Measurements from ENCODE around the gene REEP3. TPM values are rescaled to one million over a fixed set of nuclear protein-coding genes. Genes with fewer than 3 reads are reported as not detected.
A peak's percentile ranks its signal among the peaks of the same experiment; 100 is the strongest.

The REEP3 gene
- total and polyA plus RNA-seq, 2 of the 8 experiments (the other 6 are each of a cell fraction or from before 2014, with no cell fraction given): 5.8 to 31.5 TPM

GRCh38 chr10:63671317-63671937, 150.2 kb downstream of the REEP3 start:
- TF ChIP-seq TCF12 (IDR thresholded peaks at IDR 0.05; ENCODE audit: low read depth, low read length) (no peak), CBX8 (IDR thresholded peaks at IDR 0.05; ENCODE audit: borderline replicate concordance, low read depth, low read length) (no peak), SIX5 (IDR thresholded peaks at IDR 0.05; ENCODE audit: low read depth, low read length) (no peak), BRCA1 (IDR thresholded peaks at IDR 0.05; ENCODE audit: low read depth, low read length) (no peak), SRF (IDR thresholded peaks at IDR 0.05; ENCODE audit: low read depth, low read length) (peak; percentile 24; the same call in 1 of the 2 replicates), FOSL1 (IDR thresholded peaks at IDR 0.05; ENCODE audit: insufficient read depth, low read depth, low read length) (no peak), YY1 (IDR thresholded peaks at IDR 0.05; ENCODE audit: low read depth, low read length) (no peak), RAD21 (IDR thresholded peaks at IDR 0.05 in 1 of 2, conservative IDR thresholded peaks at IDR 0.05 in 1 of 2; ENCODE audit: low read depth in 2 of 2, low read length in 2 of 2) (peak in 1 of 2 experiments; percentile 30; a peak in 1 of 4 replicates)
- Histone ChIP-seq H4K5ac (ENCODE audit: insufficient read length, low read depth, low read length) (no peak overlapping the region), H2BK15ac (ENCODE audit: low read length) (no peak overlapping the region), H2AK5ac (ENCODE audit: low read depth, low read length) (no peak overlapping the region), H2BK12ac (ENCODE audit: low read depth, low read length) (no peak overlapping the region), H3K27me3 (replicated peaks in 1 of 4; ENCODE audit: control insufficient read depth in 3 of 4, extremely low read depth in 1 of 4, insufficient read depth in 3 of 4, low read length in 3 of 4) (no peaks in the 10 kb centered on the region), H2AFZ (ENCODE audit: low read length) (no peak overlapping the region), H3K14ac (ENCODE audit: insufficient read length) (no peak overlapping the region), H3K23ac (ENCODE audit: insufficient read length) (no peak overlapping the region), H4K20me1 (replicated peaks in 1 of 2; ENCODE audit: control insufficient read depth in 1 of 2, insufficient read depth in 2 of 2, low read length in 2 of 2) (no peaks in the 10 kb centered on the region), H3K4me3 (ENCODE audit: extremely low read depth in 1 of 4, insufficient read depth in 2 of 4, low read depth in 3 of 4, low read length in 4 of 4) (peak overlapping the region in 1 of 4 experiments; percentile 2; a peak in 1 of 8 replicates), H3K4me2 (ENCODE audit: insufficient read depth in 1 of 2, low read depth in 2 of 2, low read length in 2 of 2) (peak overlapping the region in 1 of 2 experiments; percentile 7; a peak in 1 of 4 replicates), H2BK120ac (replicated peaks; ENCODE audit: low read depth, low read length) (no peak overlapping the region), H3K4ac (replicated peaks; ENCODE audit: insufficient read length, low read depth, low read length) (no peak overlapping the region), H2BK20ac (ENCODE audit: low read length) (no peak overlapping the region; the same call in 1 of the 2 replicates), H2BK5ac (ENCODE audit: low read depth, low read length) (no peak overlapping the region; the same call in 1 of the 2 replicates), H3K79me2 (ENCODE audit: control insufficient read depth in 1 of 2, insufficient read depth in 2 of 2, low read length in 2 of 2) (no peaks in the 10 kb centered on the region), H4K8ac (ENCODE audit: extremely low read depth, insufficient read depth, low read length) (no peak overlapping the region), H3K56ac (replicated peaks; ENCODE audit: insufficient read length, low read depth, low read length) (no peak overlapping the region), H3K23me2 (ENCODE audit: low read depth, low read length) (no peaks in the 10 kb centered on the region), H3K18ac (ENCODE audit: extremely low read depth, low read length) (no peak overlapping the region), H3K27ac (ENCODE audit: low read depth, low read length) (no peak overlapping the region), H3K79me1 (ENCODE audit: low read depth, low read length) (no peaks in the 10 kb centered on the region), H4K91ac (replicated peaks; ENCODE audit: insufficient read length, low read length) (no peak overlapping the region), H3K9me3 (ENCODE audit: insufficient read depth in 2 of 2, low read depth in 1 of 2, low read length in 1 of 2) (no peaks in the 10 kb centered on the region), H3K4me1 (replicated peaks in 1 of 4; ENCODE audit: control insufficient read depth in 3 of 4, insufficient read depth in 4 of 4, low read length in 3 of 4) (peaks cover 3 to 20% (median 16%) of the 10 kb centered on the region in 4 experiments; a peak in 6 of 7 replicates), H3K9ac (replicated peaks in 1 of 4; ENCODE audit: extremely low read depth in 1 of 4, low read depth in 3 of 4, low read length in 3 of 4) (no peak overlapping the region), H3K36me3 (ENCODE audit: control insufficient read depth in 2 of 4, insufficient read depth in 4 of 4, low read length in 3 of 4) (no peaks in the 10 kb centered on the region)
- no peak for DNase-seq (ENCODE audit: low read depth in 1 of 2, low spot score in 2 of 2)
- POLR2A ChIA-PET (ENCODE audit: partially characterized antibody): interaction anchor here (0.9 to 1.4 kb wide), 3 partner anchors 8 to 41 kb away, joined by 3 to 4 read pairs (median 3); no protein-coding TSS in a partner anchor
- CTCF ChIA-PET (ENCODE audit: partially characterized antibody): interaction anchor here (0.6 to 1.9 kb wide), 11 partner anchors 8 to 505 kb away, joined by 3 to 12 read pairs (median 4); no protein-coding TSS in a partner anchor
- WGBS, 2 experiments (ENCODE audit: extremely low coverage in 1 of 2, insufficient coverage in 1 of 2, insufficient read length in 1 of 2, insufficient replicate concordance in 2 of 2, low coverage in 1 of 2, low lambda C conversion rate in 2 of 2, missing lambda C conversion rate in 1 of 2): 35% methylated on average over 2 of the region's 2 CpGs; no CpG with 5 or more reads in 1 of the 2 experiments
- peak; percentile 19 for FAIRE-seq

Data from H1 (cell line).